Measurements from ENCODE around the gene OTULIN. TPM values are rescaled to one million over a fixed set of nuclear protein-coding genes. Genes with fewer than 3 reads are reported as not detected.

The OTULIN gene
- total RNA-seq, 1 donor from 2014 or later = 96.5 TPM

DNA sequence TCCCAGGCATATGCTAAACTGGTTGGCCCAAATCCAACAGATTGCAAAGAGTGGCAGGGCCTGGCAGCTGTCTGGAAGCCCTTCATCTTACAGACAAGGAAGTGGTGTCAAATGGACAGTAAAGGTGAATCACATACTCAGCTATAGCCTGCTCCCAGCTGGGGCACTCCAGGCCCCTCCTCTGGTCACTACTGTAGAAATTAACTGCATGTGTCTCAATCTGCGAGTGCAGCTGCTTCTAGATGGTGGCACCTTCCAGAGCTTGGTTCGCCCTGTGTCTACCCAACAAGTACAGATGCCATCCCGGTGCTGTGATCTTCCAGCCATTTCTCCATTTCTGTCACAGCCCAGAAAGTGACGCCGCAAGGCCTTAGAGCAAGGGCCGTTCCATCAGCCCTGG, 50.2 kb downstream of the OTULIN start:
- POLR2A ChIA-PET = no interaction called here
- CTCF ChIA-PET = interaction anchor here (1.5 kb wide), 1 partner anchor 10 kb away, joined by 6 read pairs; no protein-coding TSS in a partner anchor
- no peaks in the 10 kb centered on the region for H3K27me3 Mint-ChIP-seq

DNA sequence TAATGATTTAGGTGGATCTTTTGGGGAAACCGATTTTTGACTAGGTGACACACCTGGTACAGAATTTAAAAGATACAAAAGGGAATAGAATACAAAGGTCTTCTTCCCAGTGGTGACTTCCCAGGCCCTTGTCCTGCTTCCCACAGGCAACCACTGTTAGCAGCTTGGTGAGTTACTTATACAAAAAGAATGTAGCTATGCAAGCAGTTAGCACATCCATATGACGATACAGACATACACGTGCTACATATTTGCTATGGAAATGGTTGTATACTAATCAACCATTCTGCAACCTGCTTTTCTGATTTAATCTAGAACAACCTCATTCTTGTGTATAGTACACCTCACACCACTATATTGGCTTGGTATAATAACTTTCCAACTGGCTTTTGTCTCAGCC, 51.0 kb downstream of the OTULIN start:
- ATAC-seq (ENCODE audit: low read depth) = no peak
- peaks cover 77% of the 10 kb centered on the region for H3K36me3 Mint-ChIP-seq (ENCODE audit: low read depth)
- no peaks in the 10 kb centered on the region for H3K27me3 Mint-ChIP-seq
- ChIA-PET CTCF (interaction anchor here (1.5 kb wide), 1 partner anchor 9 kb away, joined by 6 read pairs; no protein-coding TSS in a partner anchor), POLR2A (no interaction called here)
- no peak overlapping the region for H3K4me3 Mint-ChIP-seq
- no peaks in the 10 kb centered on the region for H3K4me1 Mint-ChIP-seq
- DNase-seq = no peak
- H3K9me3 Mint-ChIP-seq = no peaks in the 10 kb centered on the region
- H3K27ac Mint-ChIP-seq = no peak overlapping the region
- intact Hi-C loops (cut with micrococcal nuclease) = no loop called here
- TF ChIP-seq, protein P1, sequence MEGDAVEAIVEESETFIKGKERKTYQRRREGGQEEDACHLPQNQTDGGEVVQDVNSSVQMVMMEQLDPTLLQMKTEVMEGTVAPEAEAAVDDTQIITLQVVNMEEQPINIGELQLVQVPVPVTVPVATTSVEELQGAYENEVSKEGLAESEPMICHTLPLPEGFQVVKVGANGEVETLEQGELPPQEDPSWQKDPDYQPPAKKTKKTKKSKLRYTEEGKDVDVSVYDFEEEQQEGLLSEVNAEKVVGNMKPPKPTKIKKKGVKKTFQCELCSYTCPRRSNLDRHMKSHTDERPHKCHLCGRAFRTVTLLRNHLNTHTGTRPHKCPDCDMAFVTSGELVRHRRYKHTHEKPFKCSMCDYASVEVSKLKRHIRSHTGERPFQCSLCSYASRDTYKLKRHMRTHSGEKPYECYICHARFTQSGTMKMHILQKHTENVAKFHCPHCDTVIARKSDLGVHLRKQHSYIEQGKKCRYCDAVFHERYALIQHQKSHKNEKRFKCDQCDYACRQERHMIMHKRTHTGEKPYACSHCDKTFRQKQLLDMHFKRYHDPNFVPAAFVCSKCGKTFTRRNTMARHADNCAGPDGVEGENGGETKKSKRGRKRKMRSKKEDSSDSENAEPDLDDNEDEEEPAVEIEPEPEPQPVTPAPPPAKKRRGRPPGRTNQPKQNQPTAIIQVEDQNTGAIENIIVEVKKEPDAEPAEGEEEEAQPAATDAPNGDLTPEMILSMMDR (IDR thresholded peaks at IDR 0.05) = no peak

More for the DNA sequence above, 50.2 kb downstream of the OTULIN start:
- Mint-ChIP-seq H3K27ac (no peak overlapping the region), H3K36me3 (ENCODE audit: low read depth) (peaks cover 83% of the 10 kb centered on the region), H3K4me3 (no peak overlapping the region), H3K4me1 (no peaks in the 10 kb centered on the region), H3K9me3 (no peaks in the 10 kb centered on the region)
- DNase-seq (no peak), ATAC-seq (ENCODE audit: low read depth) (no peak)
- intact Hi-C loops (cut with micrococcal nuclease) = no loop called here
- TF ChIP-seq, protein P1 (IDR thresholded peaks at IDR 0.05) = no peak

DNA sequence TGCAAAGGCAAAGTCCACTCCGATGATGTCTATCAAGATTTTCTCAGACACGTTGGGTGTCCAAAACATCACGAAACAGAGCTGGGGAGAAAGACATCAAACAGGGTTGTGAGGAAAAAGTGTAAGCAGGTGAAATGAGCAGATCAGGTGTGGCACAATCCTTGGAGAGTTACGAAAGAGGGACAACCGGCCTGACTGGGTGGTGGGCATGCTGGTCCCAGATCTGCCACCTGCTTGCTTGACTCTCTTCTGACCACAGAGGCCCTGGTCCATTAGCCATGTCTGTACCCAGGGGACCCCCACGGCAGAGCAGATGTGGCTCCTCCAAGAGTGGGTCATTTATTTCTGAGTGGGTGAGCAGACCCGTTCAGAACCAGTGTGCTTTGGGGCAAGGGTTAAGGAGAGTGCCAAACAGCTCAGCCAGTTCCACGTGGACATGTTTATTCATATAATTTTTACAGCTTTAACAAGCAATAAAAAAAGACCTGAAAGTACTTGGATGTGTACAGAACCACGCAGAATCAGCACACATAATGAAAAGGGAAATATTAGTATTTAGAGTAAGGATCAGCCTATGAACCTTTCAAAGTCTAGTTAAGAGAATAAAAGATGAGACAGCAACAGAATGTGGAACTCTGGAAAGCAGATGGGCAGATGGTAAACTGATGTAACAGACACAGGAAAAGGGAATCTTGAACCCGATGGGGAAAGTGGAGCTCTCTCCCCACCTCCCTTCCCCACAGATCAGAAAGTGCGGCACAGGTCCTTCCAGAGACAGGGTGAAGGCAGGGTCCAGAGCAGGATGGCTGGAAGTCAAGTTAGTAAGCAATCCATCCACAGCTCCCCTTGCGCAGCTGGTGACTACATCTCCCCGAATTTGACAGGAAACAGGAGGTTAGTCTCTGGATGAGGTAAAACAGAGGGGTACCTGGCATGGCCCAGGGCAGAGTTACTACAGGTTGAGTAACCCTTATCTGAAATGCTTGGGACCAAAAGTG, 52.5 kb downstream of the OTULIN start:
- H3K36me3 Mint-ChIP-seq (ENCODE audit: low read depth) = peaks cover 61% of the 10 kb centered on the region
- intact Hi-C loops (cut with micrococcal nuclease) = no loop called here
- no peak overlapping the region for H3K4me3 Mint-ChIP-seq
- no peak for DNase-seq
- H3K27me3 Mint-ChIP-seq = no peaks in the 10 kb centered on the region
- TF ChIP-seq, protein P1 (IDR thresholded peaks at IDR 0.05) = no peak
- CTCF ChIA-PET = no interaction called here
- POLR2A ChIA-PET = no interaction called here
- no peaks in the 10 kb centered on the region for H3K4me1 Mint-ChIP-seq
- H3K9me3 Mint-ChIP-seq = no peaks in the 10 kb centered on the region
- ATAC-seq (ENCODE audit: low read depth) = no peak
- H3K27ac Mint-ChIP-seq = peak overlapping the region; percentile 3

DNA sequence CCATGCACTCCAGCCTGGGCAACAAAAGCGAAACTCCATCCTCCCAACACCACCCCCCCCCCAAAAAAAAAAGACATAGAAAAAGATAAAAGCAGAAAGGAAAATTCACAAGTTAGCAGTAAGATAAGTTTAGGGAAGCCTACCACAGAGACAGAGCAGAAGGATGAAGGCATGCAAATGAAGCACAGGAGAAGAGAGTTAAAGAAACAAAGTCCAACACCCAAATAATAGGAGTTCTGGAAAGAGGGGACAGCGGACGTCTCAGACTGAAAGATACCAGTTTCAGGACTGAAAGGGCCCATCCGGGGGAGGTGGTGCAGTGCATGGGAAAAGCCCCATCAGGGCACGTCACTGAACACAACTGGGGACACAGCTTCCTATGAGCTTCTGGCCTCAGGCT, 54.3 kb downstream of the OTULIN start:
- intact Hi-C loops (cut with micrococcal nuclease) = no loop called here
- ChIA-PET POLR2A (no interaction called here), CTCF (interaction anchor here (1.5 kb wide), 1 partner anchor 9 kb away, joined by 8 read pairs; no protein-coding TSS in a partner anchor)
- TF ChIP-seq, protein P1 (IDR thresholded peaks at IDR 0.05) = no peak
- Mint-ChIP-seq H3K4me3 (no peak overlapping the region), H3K27ac (no peak overlapping the region), H3K27me3 (no peaks in the 10 kb centered on the region), H3K4me1 (peaks cover 2% of the 10 kb centered on the region), H3K9me3 (no peaks in the 10 kb centered on the region), H3K36me3 (ENCODE audit: low read depth) (peaks cover 44% of the 10 kb centered on the region)
- ATAC-seq (ENCODE audit: low read depth) (no peak), DNase-seq (no peak)

DNA sequence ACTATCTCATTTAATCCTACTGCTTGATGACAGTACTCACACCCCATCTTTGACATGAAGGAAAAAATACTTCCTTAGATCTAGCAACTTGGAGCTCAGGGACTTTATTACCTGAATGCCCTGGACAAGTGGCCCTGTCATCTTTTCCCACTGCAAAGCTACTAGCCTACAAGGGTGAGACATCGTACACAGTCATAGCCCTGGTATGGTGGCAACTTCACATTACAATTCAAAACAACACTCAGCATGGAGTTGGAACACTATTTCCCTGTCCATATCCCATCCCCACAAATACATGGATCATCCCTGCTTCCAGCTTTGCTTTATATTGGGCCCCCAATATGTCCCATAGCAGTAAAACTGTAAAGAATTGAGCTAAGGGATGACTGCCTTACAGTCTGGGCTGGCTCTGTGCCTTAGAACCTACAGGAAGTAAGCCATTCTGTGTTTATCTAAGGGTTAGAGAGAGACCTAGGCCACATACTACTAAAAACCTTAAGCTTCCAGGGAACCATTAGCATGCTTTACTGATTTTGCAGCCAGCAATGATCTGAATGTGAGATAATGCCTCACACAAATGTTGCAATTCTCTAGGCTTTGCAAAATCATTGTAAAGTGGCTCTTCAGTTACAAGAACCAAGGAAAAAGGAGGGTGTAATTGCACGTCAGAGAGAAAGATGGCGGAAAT, 55.9 kb downstream of the OTULIN start:
- ChIA-PET CTCF (interaction anchor here (0.9 kb wide), 1 partner anchor 368 kb away, joined by 3 read pairs; no protein-coding TSS in a partner anchor), POLR2A (no interaction called here)
- H3K36me3 Mint-ChIP-seq (ENCODE audit: low read depth) = peaks cover 28% of the 10 kb centered on the region
- H3K27ac Mint-ChIP-seq = no peak overlapping the region
- TF ChIP-seq, protein P1 (IDR thresholded peaks at IDR 0.05) = no peak
- intact Hi-C loops (cut with micrococcal nuclease) = no loop called here
- DNase-seq (no peak), ATAC-seq (ENCODE audit: low read depth) (no peak)
- no peaks in the 10 kb centered on the region for H3K9me3 Mint-ChIP-seq
- peaks cover 12% of the 10 kb centered on the region for H3K4me1 Mint-ChIP-seq
- no peak overlapping the region for H3K4me3 Mint-ChIP-seq
- no peaks in the 10 kb centered on the region for H3K27me3 Mint-ChIP-seq
